Measurements from ENCODE around the gene DYNC2H1.

The DYNC2H1 gene

GRCh38 chr11:103272876-103273275 is 163.7 kb downstream of the DYNC2H1 start:
- H2BK5ac ChIP-seq (ENCODE audit: low read length), result no peak overlapping the region
- H3K79me2 ChIP-seq (ENCODE audit: control insufficient read depth, insufficient read depth, low read length), result no peaks in the 10 kb centered on the region
- no peak overlapping the region for H2BK15ac ChIP-seq (replicated peaks; ENCODE audit: low read depth)
- H4K5ac ChIP-seq (ENCODE audit: low read length), result no peak overlapping the region
- no peaks in the 10 kb centered on the region for H3K79me1 ChIP-seq (ENCODE audit: low read length)
- no peak overlapping the region for H3K4me2 ChIP-seq (ENCODE audit: low read length)
- H3K23ac ChIP-seq (ENCODE audit: low read length), result no peak overlapping the region
- H3K4me1 ChIP-seq (ENCODE audit: control insufficient read depth, low read depth, low read length), result no peaks in the 10 kb centered on the region
- H3K56ac ChIP-seq (ENCODE audit: low read length), result no peak overlapping the region
- H3K4me3 ChIP-seq (ENCODE audit: low read length), result no peak overlapping the region
- H3K18ac ChIP-seq (ENCODE audit: low read length), result no peak overlapping the region
- H3K4ac ChIP-seq (ENCODE audit: low read depth, low read length), result no peak overlapping the region
- no CpG with 5 or more reads among the region's 2 CpGs for WGBS (ENCODE audit: extremely low coverage, insufficient coverage, low lambda C conversion rate)
- no peak overlapping the region for H4K8ac ChIP-seq (ENCODE audit: low read depth, low read length)
- H3K9ac ChIP-seq (ENCODE audit: low read length), result no peak overlapping the region
- no peak overlapping the region for H2AK5ac ChIP-seq (ENCODE audit: low read length)
- no peak for DNase-seq
- no peaks in the 10 kb centered on the region for H3K36me3 ChIP-seq (ENCODE audit: control insufficient read depth, insufficient read depth, low read length)
- no peaks in the 10 kb centered on the region for H3K27me3 ChIP-seq (ENCODE audit: insufficient read depth, low read length, poor library complexity)
- H2BK120ac ChIP-seq (ENCODE audit: low read depth, low read length), result no peak overlapping the region
- H3K27ac ChIP-seq (ENCODE audit: low read depth, low read length), result no peak overlapping the region

DNA sequence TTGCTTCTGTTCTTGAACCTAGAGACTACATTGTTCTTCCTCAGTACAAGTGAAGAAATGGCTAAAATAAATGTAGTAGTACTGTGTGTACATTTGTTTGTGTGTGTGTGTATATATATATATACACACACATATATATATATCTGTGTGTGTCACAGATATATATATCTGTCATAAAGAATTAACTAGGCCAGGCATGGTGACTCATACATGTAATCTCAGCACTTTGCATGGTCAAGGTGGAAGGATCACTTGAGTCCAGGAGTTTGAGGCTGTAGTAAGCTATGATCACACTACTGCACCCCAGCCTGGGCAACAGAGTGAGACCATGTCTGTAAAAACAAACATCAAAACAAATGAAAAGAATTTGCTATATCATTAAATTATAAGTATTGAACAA is 164.8 kb downstream of the DYNC2H1 start:
- no peak overlapping the region for H3K56ac ChIP-seq (ENCODE audit: low read length)
- no peaks in the 10 kb centered on the region for H3K36me3 ChIP-seq (ENCODE audit: control insufficient read depth, insufficient read depth, low read length)
- no peak overlapping the region for H2BK15ac ChIP-seq (replicated peaks; ENCODE audit: low read depth)
- H3K27ac ChIP-seq (ENCODE audit: low read depth, low read length), result no peak overlapping the region
- no peak for DNase-seq
- H3K18ac ChIP-seq (ENCODE audit: low read length), result no peak overlapping the region
- no peaks in the 10 kb centered on the region for H3K4me1 ChIP-seq (ENCODE audit: control insufficient read depth, low read depth, low read length)
- no peak overlapping the region for H3K9ac ChIP-seq (ENCODE audit: low read length)
- H2BK120ac ChIP-seq (ENCODE audit: low read depth, low read length), result no peak overlapping the region
- no peak overlapping the region for H3K4me2 ChIP-seq (ENCODE audit: low read length)
- H4K5ac ChIP-seq (ENCODE audit: low read length), result no peak overlapping the region
- no peaks in the 10 kb centered on the region for H3K79me2 ChIP-seq (ENCODE audit: control insufficient read depth, insufficient read depth, low read length)
- H2BK5ac ChIP-seq (ENCODE audit: low read length), result no peak overlapping the region
- H3K4me3 ChIP-seq (ENCODE audit: low read length), result no peak overlapping the region
- no peak overlapping the region for H2AK5ac ChIP-seq (ENCODE audit: low read length)
- no peak overlapping the region for H3K4ac ChIP-seq (ENCODE audit: low read depth, low read length)
- no peaks in the 10 kb centered on the region for H3K27me3 ChIP-seq (ENCODE audit: insufficient read depth, low read length, poor library complexity)
- H3K79me1 ChIP-seq (ENCODE audit: low read length), result no peaks in the 10 kb centered on the region
- H4K8ac ChIP-seq (ENCODE audit: low read depth, low read length), result no peak overlapping the region
- no peak overlapping the region for H3K23ac ChIP-seq (ENCODE audit: low read length)

GRCh38 chr11:103279821-103280220 is 170.6 kb downstream of the DYNC2H1 start:
- no peaks in the 10 kb centered on the region for H3K36me3 ChIP-seq (ENCODE audit: control insufficient read depth, insufficient read depth, low read length)
- H3K9ac ChIP-seq (ENCODE audit: low read length), result no peak overlapping the region
- no peak overlapping the region for H3K27ac ChIP-seq (ENCODE audit: low read depth, low read length)
- H3K56ac ChIP-seq (ENCODE audit: low read length), result no peak overlapping the region
- H3K27me3 ChIP-seq (ENCODE audit: insufficient read depth, low read length, poor library complexity), result no peaks in the 10 kb centered on the region
- no peak overlapping the region for H2BK120ac ChIP-seq (ENCODE audit: low read depth, low read length)
- H4K8ac ChIP-seq (ENCODE audit: low read depth, low read length), result no peak overlapping the region
- no peak overlapping the region for H3K4ac ChIP-seq (ENCODE audit: low read depth, low read length)
- no peak overlapping the region for H3K23ac ChIP-seq (ENCODE audit: low read length)
- no peak overlapping the region for H3K4me2 ChIP-seq (ENCODE audit: low read length)
- H2BK5ac ChIP-seq (ENCODE audit: low read length), result no peak overlapping the region
- H3K79me1 ChIP-seq (ENCODE audit: low read length), result no peaks in the 10 kb centered on the region
- H2AK5ac ChIP-seq (ENCODE audit: low read length), result no peak overlapping the region
- no peak overlapping the region for H4K5ac ChIP-seq (ENCODE audit: low read length)
- H3K18ac ChIP-seq (ENCODE audit: low read length), result no peak overlapping the region
- DNase-seq, result no peak
- H3K4me3 ChIP-seq (ENCODE audit: low read length), result no peak overlapping the region
- no peaks in the 10 kb centered on the region for H3K4me1 ChIP-seq (ENCODE audit: control insufficient read depth, low read depth, low read length)
- no peaks in the 10 kb centered on the region for H3K79me2 ChIP-seq (ENCODE audit: control insufficient read depth, insufficient read depth, low read length)
- H2BK15ac ChIP-seq (replicated peaks; ENCODE audit: low read depth), result no peak overlapping the region

- H2BK120ac ChIP-seq (ENCODE audit: low read depth, low read length), result no peak overlapping the region
- H4K8ac ChIP-seq (ENCODE audit: low read depth, low read length), result no peak overlapping the region
- no peaks in the 10 kb centered on the region for H3K27me3 ChIP-seq (ENCODE audit: insufficient read depth, low read length, poor library complexity)
- H2AK5ac ChIP-seq (ENCODE audit: low read length), result no peak overlapping the region
- no peak overlapping the region for H3K9ac ChIP-seq (ENCODE audit: low read length)
- no peak overlapping the region for H3K23ac ChIP-seq (ENCODE audit: low read length)
- DNase-seq, result no peak
- no peak overlapping the region for H3K4me2 ChIP-seq (ENCODE audit: low read length)
- no peak overlapping the region for H3K56ac ChIP-seq (ENCODE audit: low read length)
- H3K36me3 ChIP-seq (ENCODE audit: control insufficient read depth, insufficient read depth, low read length), result no peaks in the 10 kb centered on the region
- no peaks in the 10 kb centered on the region for H3K79me2 ChIP-seq (ENCODE audit: control insufficient read depth, insufficient read depth, low read length)
- no peaks in the 10 kb centered on the region for H3K79me1 ChIP-seq (ENCODE audit: low read length)
- no peak overlapping the region for H2BK5ac ChIP-seq (ENCODE audit: low read length)
- H3K4me1 ChIP-seq (ENCODE audit: control insufficient read depth, low read depth, low read length), result no peaks in the 10 kb centered on the region
- no peak overlapping the region for H3K4me3 ChIP-seq (ENCODE audit: low read length)
- H3K27ac ChIP-seq (ENCODE audit: low read depth, low read length), result no peak overlapping the region
- H2BK15ac ChIP-seq (replicated peaks; ENCODE audit: low read depth), result no peak overlapping the region
- no peak overlapping the region for H3K18ac ChIP-seq (ENCODE audit: low read length)
- H4K5ac ChIP-seq (ENCODE audit: low read length), result no peak overlapping the region
- no CpG with 5 or more reads among the region's 1 CpG for WGBS (ENCODE audit: extremely low coverage, insufficient coverage, low lambda C conversion rate)
- no peak overlapping the region for H3K4ac ChIP-seq (ENCODE audit: low read depth, low read length)
Observed at GRCh38 chr11:103281301-103281700, 172.1 kb downstream of the DYNC2H1 start.

GRCh38 chr11:103284260-103284659 is 175.0 kb downstream of the DYNC2H1 start:
- no peak for DNase-seq
- H2BK5ac ChIP-seq (ENCODE audit: low read length), result no peak overlapping the region
- H2AK5ac ChIP-seq (ENCODE audit: low read length), result no peak overlapping the region
- no peak overlapping the region for H3K9ac ChIP-seq (ENCODE audit: low read length)
- H3K4ac ChIP-seq (ENCODE audit: low read depth, low read length), result no peak overlapping the region
- no peak overlapping the region for H3K18ac ChIP-seq (ENCODE audit: low read length)
- no peaks in the 10 kb centered on the region for H3K79me2 ChIP-seq (ENCODE audit: control insufficient read depth, insufficient read depth, low read length)
- H2BK120ac ChIP-seq (ENCODE audit: low read depth, low read length), result no peak overlapping the region
- no peak overlapping the region for H2BK15ac ChIP-seq (replicated peaks; ENCODE audit: low read depth)
- H3K4me1 ChIP-seq (ENCODE audit: control insufficient read depth, low read depth, low read length), result no peaks in the 10 kb centered on the region
- H3K4me2 ChIP-seq (ENCODE audit: low read length), result no peak overlapping the region
- no peaks in the 10 kb centered on the region for H3K36me3 ChIP-seq (ENCODE audit: control insufficient read depth, insufficient read depth, low read length)
- no peak overlapping the region for H3K56ac ChIP-seq (ENCODE audit: low read length)
- no peak overlapping the region for H3K23ac ChIP-seq (ENCODE audit: low read length)
- H3K4me3 ChIP-seq (ENCODE audit: low read length), result no peak overlapping the region
- no peak overlapping the region for H4K5ac ChIP-seq (ENCODE audit: low read length)
- H4K8ac ChIP-seq (ENCODE audit: low read depth, low read length), result no peak overlapping the region
- H3K27ac ChIP-seq (ENCODE audit: low read depth, low read length), result no peak overlapping the region
- H3K79me1 ChIP-seq (ENCODE audit: low read length), result no peaks in the 10 kb centered on the region
- no CpG with 5 or more reads among the region's 1 CpG for WGBS (ENCODE audit: extremely low coverage, insufficient coverage, low lambda C conversion rate)
- H3K27me3 ChIP-seq (ENCODE audit: insufficient read depth, low read length, poor library complexity), result no peaks in the 10 kb centered on the region

- Histone ChIP-seq H2BK5ac (ENCODE audit: low read length) (no peak overlapping the region), H4K8ac (ENCODE audit: low read depth, low read length) (no peak overlapping the region), H3K27ac (ENCODE audit: low read depth, low read length) (no peak overlapping the region), H3K9ac (ENCODE audit: low read length) (no peak overlapping the region), H3K23ac (ENCODE audit: low read length) (no peak overlapping the region), H3K4ac (ENCODE audit: low read depth, low read length) (no peak overlapping the region), H3K79me1 (ENCODE audit: low read length) (no peaks in the 10 kb centered on the region), H3K4me2 (ENCODE audit: low read length) (no peak overlapping the region), H3K79me2 (ENCODE audit: control insufficient read depth, insufficient read depth, low read length) (no peaks in the 10 kb centered on the region), H3K4me3 (ENCODE audit: low read length) (no peak overlapping the region), H3K56ac (ENCODE audit: low read length) (no peak overlapping the region), H3K4me1 (ENCODE audit: control insufficient read depth, low read depth, low read length) (no peaks in the 10 kb centered on the region), H4K5ac (ENCODE audit: low read length) (no peak overlapping the region), H3K27me3 (ENCODE audit: insufficient read depth, low read length, poor library complexity) (no peaks in the 10 kb centered on the region), H3K36me3 (ENCODE audit: control insufficient read depth, insufficient read depth, low read length) (peaks cover 2% of the 10 kb centered on the region), H3K18ac (ENCODE audit: low read length) (no peak overlapping the region), H2AK5ac (ENCODE audit: low read length) (no peak overlapping the region), H2BK15ac (replicated peaks; ENCODE audit: low read depth) (no peak overlapping the region), H2BK120ac (ENCODE audit: low read depth, low read length) (no peak overlapping the region)
- no CpG with 5 or more reads among the region's 1 CpG for WGBS (ENCODE audit: extremely low coverage, insufficient coverage, low lambda C conversion rate)
- DNase-seq, result no peak
Observed at GRCh38 chr11:103294516-103294915, 185.3 kb downstream of the DYNC2H1 start.

All from mesendoderm (in vitro differentiated cells).